HG02623 (cell line): Measurements from ENCODE around the gene ARID3C.
A peak's percentile ranks its signal among the peaks of the same experiment; 100 is the strongest.

Experiments used
- ATAC-seq: cut with Tn5 transposase; IDR thresholded peaks from one replicate; pipeline ENCODE4 v1.9.1; 2021; ENCODE audit warnings: moderate library complexity; ENCODE audit not compliant: unreplicated experiment

The ARID3C gene

GRCh38 chr9:34633166-34633565 is 4.3 kb upstream of the ARID3C start:
- no peak for ATAC-seq

DNA sequence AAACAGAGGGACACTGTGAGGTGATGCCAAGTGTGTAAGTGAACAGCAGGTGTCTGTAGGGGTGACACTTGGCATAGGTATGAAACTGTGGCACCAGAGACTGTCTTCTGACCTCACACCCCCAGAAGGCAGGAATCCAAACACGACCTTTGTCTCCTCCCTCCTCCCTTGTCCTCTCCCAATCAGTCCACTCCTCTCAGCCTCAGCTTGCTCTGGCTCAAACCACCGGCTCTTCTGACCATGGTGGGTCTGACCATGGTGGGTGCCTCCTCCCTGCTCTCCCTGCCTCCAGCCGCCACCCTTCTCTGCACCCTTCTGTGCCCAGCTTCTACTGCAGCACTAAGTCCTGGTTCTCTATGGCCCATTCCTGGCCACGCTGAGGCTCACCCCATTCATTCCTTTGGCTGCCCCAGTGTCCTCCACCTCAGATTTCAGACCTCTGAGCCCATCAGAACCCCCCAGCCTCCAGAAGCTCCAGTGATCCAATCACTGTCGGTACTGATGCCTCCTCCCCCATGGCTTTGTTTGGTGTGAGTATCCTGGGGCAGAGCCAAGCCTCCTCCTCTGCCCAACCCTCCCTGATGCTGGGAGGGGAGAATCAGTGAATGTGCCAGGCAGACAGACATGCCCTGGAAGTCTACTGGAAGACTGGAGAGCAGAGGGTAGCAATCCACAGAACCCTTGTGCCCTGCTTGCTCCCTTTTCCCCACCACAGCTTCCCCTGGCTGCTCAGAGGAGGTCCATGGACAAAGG is 1.7 kb upstream of the ARID3C start:
- ATAC-seq: no peak

GRCh38 chr9:34629491-34629808 is 584 bp upstream of the ARID3C start:
- no peak for ATAC-seq

- ATAC-seq: no peak
These were observed 880 bp downstream of the ARID3C start for GRCh38 chr9:34627716-34628655.

DNA sequence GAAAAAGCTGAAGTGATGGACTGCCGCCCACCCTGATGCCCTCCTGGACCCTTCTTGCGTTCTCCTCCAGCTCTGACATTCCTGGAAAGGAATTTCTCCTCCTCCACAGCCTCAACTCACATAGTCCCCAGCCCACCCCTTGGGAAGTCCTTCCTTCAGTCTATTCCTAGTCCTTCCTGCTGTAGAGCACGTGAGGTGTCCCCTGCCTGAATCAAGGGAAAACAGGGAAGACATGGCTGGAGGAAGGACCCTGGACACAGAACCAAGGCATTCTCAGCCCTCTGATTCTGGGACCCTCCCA is 3.7 kb downstream of the ARID3C start:
- ATAC-seq: no peak

DNA sequence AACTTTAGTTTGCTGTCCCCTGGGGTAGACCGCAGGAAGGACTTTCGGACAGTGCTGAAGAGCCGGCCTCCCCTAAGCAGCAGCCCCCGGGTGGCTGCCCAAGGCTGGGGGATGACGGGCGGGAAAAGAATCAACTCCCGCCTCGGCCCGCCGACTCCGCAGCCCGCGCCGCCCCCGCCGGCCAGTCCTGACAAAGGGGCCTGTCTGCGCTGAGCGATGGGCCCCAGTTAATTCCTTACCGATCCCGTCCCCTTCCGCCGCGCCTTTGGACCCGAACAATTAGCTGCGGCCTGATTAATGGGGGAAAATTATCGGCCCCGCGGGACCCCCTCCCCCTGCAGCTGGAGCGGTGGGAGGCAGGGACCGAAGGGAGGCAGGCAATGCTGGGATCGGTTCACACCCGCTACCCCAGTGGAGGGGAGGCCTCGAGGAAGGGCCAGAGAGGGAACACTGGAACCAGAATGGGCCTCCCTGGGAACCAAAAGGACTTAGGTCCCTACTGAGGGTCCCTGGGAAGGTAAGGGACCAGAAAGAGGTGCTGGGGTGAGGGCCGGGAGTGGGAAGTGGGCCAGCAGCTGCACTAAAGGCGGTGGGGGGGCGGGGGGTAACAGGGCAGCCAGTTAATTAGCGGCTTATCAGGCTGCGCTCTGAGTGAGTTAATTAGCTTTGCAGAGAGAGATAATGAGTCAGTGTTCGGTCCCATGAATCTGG is 4.2 kb downstream of the ARID3C start:
- no peak for ATAC-seq

GRCh38 chr9:34623374-34624235 is 5.3 kb downstream of the ARID3C start:
- ATAC-seq: no peak

DNA sequence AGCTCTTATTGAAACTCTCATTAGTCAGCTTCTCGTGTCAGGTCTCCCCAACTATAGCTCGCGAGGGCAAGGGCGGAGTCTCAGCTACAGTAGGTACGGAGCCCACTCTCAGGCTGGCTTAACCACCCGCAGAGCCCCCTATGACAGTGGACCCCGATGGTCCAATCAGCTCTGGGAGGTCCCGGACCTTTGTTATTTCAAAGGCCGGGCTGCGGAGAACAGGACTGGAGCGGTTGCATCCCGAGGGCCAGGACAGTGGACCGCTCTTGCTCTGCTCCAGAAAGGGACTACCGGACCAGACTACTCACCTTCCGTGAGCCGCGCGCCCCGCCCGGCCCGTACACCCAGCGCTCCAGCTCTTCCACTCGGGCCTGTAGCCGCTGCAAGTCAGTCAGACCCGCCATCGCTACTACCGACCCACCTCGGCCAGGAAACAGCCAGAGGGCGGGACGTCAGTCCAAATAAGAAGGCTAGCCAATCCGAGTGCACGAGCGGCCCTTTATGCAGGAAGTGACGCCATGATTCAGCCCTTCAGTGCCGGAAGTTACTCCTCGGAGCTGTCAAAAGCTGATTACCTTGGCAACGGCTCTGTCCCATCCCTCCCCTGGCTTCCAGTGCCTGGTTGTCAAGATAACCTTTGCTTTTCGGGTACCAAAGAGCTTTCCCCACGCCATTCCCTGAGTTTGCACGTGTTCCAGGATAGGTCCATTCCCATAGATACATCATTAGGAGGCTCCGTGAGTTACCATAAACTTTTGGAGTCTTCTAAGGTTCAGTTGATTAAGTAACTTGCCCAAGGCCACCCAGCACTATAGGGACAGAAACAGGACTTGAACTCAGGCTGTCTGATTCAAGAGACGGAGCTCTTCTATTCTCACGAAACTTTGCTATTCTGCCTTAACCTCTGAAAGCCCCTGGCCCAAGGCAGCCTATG is 8.5 kb downstream of the ARID3C start, which contains the start of gene DCTN3:
DCTN3 (minus strand) TSS at position 435 of the 934 bp plus-strand sequence; CDS start at position 404, 31 bp downstream.
- ATAC-seq: peak; percentile 99

- ATAC-seq: no peak
These were observed 13.7 kb downstream of the ARID3C start for GRCh38 chr9:34615132-34615531.

DNA sequence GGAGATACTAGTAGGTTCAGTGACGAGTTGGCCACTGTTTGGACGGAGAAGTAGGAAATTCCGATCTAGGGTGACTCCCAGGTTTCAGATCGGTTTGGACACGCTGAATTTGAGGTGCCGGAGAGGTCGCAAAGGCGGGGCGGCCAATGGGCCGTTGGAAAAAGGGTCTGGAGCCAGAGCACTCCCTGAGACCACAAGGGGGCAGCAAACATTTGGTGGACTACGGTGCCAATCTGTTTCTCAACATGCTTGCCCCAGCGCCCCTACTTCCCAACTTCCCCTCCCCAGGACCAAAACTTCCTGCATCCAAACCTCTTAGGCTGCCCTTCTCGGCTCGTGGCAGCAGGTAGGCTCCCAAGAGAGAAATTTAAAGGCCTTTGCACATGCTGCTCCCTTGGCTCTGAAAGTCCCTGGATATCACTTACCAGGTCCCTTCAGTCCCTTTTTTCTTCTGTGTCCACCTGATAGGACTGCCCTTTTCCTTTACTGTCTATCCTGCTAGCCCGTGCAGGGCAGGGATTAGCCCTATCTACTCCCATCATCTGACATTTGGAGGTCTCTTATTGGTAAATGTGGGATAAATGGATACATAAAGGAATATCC is 16.0 kb downstream of the ARID3C start:
- ATAC-seq: peak; percentile 38

DNA sequence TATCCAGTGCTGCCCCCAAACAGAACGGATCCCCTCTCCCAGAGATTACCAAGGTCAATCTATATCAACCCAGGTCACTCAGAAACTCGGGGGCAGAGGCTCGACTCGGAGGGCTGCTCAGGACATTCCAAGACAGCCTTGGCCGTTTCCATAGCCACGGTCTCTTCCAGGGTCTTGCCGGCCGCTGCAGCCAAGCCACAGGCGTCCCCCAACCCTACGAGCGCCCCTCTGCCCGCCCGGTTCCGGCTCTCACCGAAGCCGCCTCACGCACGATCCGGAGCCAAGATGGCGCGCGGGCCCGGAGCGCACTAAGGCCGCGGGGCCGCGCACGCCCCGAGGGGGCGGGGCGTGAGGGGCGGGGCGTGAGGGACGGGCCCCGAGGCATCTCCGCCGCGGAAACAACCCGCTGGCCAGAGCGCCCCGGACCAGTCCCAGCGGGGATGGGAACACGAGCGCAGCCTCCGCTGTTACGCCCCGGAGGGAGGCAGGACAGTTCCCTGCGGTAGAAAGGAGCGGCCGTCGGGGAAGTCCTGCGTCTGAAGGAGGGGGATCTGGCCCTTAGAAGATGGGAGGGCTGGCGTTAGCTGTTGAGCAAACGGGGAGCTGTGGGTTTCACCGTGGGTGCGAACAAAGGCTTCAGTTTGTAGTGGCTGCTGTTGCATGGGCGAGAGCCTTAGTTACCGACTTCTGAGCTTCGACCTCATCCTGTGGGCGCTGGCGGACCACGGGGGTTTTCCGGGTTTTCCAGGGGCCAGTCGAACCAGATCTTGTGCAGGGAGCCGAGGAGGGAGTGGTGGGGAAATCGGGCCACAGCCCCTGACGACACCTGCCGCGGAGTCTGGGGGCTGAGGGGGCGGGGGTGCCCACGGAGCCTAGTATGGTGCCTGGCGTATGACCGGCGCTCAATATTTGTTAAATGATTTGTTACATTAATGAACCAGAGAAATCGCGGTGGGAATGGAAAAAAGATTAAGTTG is 16.8 kb downstream of the ARID3C start, which contains the start of gene RPP25L:
RPP25L (minus strand) TSS at position 287 of the 977 bp plus-strand sequence. CDS start 801 bp downstream, outside the sequence.
- peak; percentile 80 for ATAC-seq

DNA sequence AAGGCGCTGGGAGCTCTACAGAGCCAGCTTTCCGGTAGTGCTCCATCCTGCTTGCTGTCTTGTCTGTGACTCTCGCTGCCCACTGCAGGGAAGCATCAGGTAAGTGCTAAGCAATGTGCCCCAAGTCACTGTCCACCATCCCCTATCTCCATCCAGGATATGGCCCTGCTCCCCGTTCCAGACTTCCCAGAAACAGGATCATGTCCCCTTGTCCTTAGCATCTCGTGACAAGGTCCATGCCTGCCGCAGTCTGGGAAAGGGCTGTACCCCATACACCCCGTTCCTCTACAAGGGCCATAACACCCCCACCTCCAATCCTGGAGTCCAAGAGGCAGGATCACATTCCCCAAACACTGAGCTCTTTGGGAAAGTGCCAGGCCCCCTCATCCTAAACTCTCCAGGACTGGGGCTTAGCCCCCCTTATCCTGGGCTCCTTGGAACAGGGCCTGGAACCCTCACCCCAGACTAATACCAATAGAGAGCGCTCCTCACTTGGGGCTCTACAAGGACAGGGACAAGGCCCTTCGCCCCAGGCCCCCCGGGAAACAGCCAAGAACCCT is 17.5 kb downstream of the ARID3C start:
- no peak for ATAC-seq

DNA sequence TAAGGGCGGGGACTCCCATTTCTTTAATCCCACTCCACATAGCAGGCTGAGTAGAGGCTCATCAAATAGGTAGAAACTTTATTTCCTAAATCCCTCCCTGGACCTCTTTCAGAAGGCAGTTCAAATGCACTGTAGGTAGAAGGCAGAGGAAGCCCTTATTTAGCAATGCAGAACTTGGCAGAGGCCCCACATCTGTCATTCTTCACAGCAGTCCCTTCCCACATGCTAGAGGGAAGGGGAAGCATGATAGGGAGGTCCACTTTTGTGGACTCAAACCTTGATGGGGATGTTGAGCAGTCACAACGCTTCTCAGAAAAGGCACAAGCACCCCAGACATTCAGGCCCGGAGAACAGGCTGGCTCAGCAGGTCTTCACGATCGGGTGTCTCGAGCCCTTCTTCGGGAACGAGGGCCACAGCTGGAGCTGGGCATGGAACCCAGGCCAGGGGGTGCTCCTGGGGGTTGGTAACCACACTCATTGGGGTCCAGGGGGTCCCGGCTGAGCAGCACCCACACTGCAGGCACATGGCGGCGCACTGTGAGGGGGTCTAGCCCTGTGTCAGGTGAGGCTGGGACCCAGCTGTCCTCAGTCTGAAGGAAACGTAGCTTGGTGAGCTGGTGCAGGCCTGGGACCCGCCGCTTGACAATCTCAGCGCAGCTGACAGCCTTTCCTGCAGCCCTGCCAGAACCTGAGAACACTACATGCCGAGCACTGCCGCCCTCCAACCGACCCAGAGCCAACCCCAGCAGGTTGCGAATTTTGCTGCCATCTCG is 18.2 kb downstream of the ARID3C start:
- no peak for ATAC-seq

- no peak for ATAC-seq
These were observed 21.5 kb downstream of the ARID3C start for GRCh38 chr9:34607331-34607730.

- no peak for ATAC-seq
These were observed 22.0 kb downstream of the ARID3C start for GRCh38 chr9:34606905-34607304.

- no peak for ATAC-seq
These were observed 22.7 kb downstream of the ARID3C start for GRCh38 chr9:34606190-34606589.
